Activated T-cell treated with anti-CD3 and anti-CD28 coated beads for 24 hours (primary cell): ENCODE results near the gene CHD9.
"Not testable (repeated sequence)": the region's sequence is repeated elsewhere in the genome, so short reads cannot be mapped to it uniquely, and the experiment has no call there.

ENCODE experiments used
- DNase-seq: peaks from one replicate; pipeline ENCODE4 v3.0.0-alpha.2; 2020; ENCODE audit warnings: low read depth

Gene CHD9

DNA sequence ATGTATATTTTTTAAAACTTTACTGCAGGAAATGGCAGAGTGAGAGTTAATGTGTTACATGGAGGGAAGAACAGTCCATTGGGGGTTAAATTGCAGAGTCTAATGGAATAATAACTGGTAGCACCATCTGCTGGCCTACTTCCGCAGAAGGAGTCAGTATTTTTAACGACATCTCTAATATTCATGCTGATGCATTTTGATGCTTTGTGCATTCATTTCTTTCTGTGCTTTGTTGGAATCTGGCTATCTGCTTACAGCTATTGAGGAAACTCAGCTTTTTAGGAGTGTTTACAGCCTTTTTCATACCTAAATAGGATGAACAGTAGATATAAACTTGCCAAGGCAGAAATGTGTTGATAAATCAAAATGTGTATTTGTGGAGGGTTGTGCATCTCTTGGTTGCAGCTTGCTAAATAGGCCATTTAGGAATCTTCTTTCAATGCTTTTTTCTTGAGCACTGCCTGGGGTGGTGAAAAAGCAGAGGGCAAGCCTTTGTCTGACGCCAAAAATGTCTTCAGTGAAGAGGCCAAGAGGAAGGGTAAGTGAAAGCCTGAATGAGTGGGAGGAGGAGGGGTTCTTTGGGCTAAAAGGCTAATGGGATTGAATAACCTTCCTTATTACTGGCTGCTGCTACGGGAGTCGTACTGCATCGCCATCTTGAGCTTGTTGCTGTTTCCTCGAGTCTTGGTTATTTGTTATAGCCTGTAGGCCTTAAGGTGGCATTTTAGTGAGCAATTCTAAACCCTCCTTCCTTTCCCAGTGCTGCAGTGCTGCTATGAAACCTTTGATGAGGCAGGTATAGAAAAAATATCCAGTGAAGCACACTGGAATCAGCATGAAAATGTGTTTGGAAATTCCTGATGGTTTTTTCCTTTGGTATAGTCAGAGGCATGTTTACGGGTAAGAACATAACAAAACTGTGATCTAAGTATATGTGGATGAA, 153.3 kb downstream of the CHD9 start:
- DNase-seq: no peak

DNA sequence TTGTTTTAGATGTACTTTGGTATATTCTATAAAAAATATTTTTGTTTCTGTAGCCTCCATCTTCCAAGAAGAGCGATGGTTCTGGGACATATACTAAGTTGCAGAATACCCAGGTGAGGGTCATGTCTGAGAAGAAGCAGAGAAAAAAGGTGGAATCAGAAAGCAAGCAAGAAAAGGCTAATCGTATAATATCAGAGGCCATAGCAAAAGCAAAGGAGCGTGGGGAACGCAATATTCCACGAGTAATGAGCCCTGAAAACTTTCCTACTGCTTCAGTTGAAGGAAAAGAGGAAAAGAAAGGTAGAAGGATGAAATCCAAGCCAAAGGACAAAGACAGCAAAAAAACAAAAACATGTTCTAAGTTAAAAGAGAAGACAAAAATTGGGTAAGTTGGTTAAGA, 154.6 kb downstream of the CHD9 start:
- DNase-seq: no peak

DNA sequence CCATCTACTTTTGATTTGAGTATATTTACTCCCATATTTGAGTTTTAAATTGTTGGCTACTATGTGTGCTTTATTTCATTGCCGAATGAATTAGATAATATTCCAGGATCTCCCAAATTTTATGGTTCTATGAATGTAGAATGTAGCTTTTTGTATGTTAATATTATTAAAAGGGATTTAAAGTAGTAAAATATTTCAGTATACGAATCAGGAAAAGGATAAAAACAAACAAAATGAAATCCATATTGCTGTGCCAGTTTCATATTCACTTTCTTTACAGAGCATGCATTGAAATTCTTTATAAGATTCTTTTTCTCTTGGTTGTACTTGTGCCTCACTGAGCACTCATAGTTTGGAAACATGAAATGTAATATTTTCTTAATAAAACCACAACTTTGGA, 155.1 kb downstream of the CHD9 start:
- no peak for DNase-seq

DNA sequence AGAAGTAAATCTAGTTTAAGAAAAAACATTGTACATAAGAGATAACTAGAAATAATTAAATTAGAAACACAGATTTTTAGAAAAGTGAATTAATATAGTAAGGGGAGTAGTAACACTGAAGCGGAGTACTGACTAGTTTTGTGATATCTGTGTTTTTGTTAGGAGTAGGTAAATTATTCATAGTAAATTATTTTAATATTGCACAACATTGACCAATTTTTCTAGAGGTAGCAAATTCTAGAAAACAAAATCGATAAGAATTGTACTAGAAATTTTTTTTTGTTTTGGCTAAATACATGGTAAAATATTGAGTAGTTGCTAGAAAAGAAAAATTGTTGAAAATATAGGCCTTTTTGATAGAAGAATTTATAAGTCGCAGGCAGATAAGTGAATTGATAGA, 156.5 kb downstream of the CHD9 start:
- no peak for DNase-seq

DNA sequence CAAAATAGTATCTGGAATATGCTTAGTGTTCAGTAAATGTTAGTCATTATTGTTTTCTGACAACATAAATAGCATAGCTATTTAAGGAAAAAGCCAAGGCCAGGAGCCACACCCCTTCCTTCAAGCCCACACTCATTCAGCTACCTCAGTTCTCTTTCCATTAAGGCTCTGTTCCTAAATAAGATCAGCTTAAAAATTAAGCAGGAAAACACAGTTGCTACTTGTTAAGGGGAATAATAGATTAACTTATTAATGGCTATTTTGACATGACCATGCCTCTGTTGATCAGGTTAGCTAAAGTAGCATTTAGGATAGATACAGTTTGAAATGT, 158.1 kb downstream of the CHD9 start:
- no peak for DNase-seq

DNA sequence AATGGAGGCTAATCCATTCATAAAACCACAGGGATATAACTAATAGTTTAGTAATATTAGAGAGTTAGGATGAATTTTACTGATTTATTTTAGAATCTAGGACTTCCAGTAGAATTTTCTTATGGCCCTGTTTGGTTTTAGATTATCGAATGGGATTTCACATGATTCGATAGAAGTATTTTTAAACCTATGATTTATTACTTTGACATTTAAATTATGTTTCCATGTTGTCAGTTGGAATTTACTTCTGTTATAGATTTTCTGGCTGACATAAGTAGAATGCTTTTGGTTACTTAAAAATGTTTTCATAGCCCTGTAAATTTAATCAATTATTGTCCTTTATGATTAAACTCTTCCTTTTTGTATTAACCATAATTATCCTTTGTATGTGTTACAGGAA, 158.8 kb downstream of the CHD9 start:
- DNase-seq: no peak

DNA sequence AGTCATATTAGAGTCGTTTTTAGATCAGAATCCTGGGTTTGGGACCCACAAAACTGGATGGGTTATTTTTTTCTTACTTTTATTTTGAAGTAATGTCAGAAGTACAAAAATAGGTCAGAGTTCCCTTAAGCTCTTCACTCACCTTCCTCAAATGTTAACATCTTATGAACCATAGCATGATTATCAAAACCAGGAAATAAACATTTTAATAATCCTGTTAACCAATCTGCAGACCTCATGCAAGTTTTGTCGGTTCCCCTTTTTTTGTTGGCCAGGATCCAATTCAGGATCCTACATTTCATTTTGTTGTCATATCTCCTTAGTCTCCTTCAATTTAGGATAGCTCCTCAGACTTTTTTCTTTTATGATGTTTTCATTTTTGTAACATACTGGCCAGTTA, 162.0 kb downstream of the CHD9 start:
- no peak for DNase-seq

DNA sequence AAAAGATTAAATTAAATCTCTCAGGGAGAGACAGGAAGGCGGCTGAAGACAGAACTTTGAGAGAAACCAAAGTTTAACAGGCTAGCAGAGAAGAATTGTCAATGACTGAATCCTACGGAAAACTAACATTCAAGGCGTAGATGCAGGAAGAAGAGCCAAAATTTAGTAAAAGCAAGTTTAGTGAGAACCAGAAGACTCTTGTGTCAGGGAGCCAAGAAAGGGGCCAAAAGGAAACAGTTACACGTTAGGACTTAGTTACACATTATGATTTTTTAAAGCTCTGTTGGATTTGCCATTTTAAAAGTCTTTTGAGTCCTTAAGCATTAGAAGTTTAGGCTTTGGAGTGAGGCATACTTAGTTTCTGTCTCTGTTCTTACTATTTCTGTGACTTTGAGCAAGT, 164.6 kb downstream of the CHD9 start:
- DNase-seq: no peak

DNA sequence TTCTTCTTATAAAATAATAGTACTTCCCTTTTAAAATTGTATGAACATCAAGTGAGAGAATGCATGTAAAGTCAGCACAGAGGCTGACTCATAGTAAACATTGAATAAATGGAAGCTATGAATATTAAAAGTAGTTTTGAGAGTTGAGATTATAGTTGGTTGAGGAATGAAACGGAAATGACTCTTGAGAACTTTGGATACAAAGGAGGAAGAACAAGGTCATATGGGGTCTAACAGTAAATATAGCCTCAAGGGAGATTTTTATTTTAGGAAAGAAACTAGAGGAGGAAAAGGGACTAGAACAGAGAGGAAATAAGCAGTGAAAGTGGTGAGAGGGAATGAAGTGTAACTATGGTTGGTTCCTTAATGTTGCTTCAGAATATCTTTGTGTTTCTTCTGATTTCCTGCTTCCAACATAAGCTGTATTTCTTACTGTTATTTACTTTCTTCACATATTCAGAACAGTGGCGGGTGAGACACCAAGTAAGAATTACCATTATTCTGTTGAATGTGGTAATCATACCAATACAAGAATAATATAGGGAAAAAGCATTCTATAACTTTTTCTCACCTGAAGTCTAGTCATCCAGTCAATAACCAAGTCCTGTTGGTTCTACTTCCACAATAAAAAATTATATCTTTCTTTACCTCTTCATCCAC, 165.1 kb downstream of the CHD9 start:
- DNase-seq: no peak

DNA sequence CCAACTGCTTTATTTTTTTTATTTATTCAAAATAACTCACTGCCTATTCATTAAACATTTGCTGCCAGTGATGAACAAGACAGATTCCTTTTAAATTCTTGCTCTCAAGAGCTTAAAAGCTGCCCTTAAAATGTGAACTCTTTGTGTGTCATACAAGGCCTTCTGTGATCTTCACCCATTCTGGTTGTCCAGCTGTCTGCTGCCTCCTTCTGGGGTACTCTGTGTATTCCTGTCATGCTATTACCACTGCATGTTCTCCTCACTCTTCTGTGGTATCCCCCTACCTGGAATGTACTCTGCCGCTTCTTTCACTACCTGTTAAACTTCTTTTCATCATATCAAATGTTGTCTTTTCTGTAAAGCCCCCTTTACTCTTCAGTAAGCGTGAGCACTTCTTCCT, 165.8 kb downstream of the CHD9 start:
- DNase-seq: no peak

DNA sequence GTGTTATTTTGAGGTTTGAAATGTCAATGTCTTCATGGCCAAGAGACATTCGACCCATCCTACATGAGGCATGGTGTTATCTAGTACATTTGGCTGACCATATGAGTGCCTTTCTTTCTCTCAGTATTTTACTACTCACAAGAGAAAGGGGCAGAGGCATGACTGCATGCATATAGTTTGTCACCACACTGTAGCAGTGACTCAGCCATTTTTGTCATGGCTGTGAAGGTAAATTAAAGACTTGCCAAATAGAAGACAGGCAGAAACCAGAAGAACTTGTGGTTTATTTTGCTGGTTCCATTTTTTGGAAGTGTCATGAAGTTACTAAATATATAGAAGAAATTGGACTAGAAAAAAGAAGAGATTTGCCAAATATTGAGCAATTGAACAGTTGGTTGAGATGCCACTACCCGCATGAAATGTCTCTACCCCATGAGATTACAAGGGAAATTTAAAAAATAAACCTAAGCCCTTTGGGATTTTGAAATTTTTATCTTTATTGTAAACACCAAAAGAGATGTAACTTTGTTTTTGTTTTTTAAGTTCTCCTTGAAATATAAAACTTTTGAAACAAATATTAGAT, 170.3 kb downstream of the CHD9 start:
- DNase-seq: no peak

DNA sequence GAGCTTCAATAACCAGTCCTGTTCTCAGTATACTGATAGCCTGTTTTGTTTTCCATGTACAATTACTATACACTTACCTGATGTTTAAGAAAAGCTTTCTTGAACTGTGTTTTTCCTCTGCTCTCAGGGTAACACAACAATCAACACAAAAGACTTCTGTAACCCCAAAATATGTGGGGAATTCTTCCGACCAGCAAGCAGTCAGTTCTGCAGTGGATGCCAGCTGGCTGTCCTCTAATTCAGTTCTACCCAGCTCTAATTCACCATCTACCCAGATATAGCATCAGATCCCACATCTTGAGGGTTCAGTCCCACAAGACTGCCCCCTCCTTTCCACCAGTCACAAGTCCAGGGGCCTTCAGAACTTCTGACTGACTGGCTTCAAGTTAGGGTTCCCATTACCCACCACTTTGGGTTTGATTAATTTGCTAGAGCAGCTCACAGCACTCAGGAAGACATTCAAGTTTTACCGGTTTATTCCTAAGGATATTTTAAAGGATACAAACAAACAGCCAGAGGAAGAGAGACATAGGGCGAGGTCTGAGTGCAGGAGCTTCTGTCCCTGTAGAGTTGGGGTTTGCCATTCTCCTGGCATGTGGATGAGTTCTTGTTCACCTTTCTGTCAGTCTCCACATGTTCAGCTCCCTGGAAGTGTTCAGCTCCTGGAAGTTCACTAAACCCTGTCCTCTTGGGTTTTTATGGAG, 178.2 kb downstream of the CHD9 start:
- no peak for DNase-seq

DNA sequence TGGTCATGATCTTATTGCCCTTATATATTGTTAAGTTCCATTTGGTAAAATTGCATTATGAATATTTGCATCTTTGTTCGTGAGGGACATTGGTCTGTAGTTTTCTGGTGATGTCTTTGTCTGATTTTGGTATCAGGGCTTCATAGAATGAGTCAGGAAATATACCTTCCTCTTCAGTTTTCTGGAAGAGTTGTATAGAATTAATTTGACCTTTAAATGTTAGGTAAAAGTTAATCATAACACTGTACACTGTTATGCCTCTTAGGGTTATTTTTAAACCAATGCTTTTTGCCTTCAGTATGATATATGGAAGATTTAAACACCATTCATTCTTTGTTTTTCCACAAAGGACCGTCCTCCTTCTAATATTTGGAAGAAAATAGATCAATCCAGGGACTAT, 180.0 kb downstream of the CHD9 start:
- no peak for DNase-seq

DNA sequence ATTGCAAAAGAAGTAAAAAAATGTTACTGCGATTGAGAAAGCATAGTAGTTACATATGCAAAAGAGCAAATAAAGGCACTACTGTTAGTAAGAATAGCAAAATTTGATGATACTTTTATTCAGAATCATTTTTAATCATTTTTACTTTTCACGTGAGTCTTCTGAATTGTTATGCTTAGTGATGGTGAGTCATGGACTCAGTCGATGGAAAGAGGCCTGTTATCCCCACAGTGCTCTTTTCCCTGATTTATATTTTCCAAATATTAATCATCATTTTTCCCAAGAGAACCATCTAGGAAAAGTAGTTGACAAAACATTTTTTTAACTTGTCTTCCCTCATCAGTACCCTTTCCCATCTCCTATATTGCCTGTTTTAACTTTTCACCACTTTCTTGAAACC, 181.1 kb downstream of the CHD9 start:
- no peak for DNase-seq

DNA sequence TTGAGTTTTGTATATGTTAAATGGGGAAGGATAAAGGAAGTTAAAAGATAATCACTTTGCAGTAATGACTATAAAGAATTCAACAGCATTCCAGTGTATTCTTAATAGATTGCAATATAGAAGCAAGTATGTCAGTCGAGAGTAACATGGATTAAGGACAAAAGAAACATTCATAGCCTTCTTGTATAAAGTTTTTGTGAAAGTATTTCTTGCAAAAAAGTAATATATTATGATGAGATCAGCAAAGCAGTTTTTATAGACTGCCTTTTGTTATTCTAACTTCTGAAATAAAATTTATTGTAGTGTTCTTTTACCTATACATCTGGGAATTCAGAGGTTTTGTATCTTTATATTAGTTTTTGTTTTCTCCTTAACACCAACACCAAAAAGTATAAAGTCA, 194.5 kb downstream of the CHD9 start:
- no peak for DNase-seq

DNA sequence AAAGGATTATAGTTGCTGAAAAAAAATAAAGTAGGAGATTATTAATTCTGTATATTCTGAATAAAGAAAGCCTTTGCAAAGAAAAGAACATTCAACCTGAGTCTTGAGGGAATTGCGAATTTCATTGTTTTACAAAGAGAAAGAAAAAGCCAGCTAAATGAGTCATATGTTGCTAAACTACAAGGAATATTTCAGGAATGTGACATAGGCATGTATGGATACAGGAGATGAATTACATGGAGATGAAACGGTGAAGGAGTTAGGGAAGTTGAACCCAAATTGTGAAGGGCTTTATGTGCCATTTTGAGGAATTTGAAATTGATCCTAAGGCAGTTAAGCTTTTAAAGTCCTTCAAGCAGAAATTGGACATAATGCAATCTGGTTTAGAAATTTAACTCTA, 202.2 kb downstream of the CHD9 start:
- no peak for DNase-seq

DNA sequence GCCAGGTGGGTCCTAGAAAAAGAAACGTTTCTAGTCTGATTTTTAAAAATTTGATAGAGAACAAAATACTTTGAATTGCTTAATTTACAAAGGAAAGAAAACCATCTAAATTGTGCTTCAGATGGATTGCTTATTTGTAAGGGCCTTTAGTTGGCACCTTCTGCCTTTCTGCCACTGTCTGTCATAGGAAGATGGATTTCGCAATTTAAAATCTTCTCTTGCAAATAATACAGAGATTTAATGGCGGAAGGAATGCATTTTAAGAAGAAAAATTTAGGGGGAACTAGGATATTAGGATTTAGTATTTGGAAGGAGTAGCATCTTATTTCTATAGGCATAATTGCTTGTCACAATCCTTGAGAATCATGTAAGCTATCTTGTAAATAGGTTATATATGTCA, 204.0 kb downstream of the CHD9 start:
- DNase-seq: no peak

DNA sequence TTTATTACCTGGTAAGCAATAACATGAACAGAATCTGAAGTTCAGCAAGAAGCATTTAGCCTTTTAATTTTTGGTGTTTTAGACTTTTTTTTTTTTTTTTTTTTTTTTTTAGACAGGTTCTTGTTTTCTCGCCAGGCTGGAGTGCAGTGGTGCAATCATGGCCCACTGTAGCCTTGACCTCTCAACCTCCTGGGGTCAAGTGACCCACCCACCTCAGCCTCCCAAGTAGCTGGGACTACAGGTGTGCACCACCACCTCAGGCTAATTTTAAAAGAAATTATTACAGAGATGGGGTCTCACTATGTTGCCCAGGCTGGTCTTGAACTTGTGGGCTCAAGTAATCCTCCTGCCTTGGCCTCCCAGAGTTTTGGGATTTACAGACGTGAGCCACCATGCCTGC, 206.5 kb downstream of the CHD9 start:
- no peak for DNase-seq

DNA sequence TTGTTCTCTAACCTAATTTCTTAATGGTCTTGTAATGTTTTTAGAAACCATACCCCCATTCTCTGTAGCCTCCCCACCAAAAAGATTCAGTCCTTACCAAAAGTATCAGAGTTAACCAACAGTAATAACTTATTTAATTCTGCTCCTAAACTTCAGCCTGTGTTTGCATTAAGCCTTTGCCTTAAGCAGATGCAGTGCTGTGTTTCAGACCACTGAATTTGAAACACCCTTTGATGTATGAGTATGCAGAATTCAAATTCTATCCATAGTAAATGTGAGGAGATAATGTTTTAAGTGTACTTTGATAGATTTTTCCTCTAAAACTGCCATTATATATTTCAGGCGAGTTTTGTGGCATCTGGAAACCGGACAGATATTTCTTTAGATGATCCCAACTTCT, 207.9 kb downstream of the CHD9 start:
- no peak for DNase-seq

DNA sequence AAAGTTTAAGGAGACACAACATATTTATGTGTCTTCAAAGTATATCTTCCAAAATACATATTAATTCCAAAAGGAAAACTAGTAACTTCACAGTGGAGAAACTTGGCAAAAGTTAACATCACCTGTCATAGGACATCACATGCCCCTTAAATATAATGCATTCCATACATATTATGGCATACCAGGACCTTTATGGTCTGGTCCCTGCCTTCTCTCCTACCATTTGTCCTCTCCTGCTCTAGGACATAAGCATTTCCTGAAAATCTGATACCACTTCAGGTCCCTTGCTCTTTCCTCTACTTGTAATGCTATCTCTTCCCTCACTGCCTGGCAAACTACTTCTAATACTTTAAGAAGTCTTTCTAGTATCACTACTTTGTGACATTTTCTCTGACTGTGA, 211.4 kb downstream of the CHD9 start:
- no peak for DNase-seq

DNA sequence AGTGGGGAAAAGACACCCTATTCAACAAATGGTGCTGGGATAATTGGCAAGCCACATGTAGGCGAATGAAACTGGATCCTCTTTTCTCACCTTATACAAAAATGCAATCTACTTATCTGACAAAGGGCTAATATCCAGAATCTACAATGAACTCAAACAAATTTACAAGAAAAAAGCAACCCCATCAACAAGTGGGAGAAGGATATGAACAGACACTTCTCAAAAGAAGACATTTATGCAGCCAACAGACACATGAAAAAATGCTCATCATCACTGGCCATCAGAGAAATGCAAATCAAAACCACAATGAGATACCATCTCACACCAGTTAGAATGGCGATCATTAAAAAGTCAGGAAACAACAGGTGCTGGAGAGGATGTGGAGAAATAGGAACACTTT, 223.7 kb downstream of the CHD9 start:
- DNase-seq: not testable (repeated sequence)

DNA sequence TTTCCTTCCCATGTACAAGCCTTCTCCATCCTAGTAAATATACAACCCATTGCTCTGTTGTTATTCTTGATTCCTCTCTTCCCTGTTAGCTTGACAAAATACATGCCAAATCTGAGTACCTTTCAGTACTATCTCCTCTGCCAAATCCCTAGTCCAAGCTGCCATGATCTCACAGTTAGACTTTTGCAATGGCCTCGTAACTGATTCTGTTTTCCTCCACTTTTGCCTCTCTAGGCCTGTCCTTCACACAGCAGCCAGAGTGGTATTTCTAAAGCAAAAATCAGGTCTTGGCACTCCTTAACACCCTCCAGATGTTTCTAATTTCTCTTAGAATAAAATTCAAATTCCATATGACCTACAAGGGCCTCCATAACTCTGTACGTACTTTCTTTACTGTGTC, 226.5 kb downstream of the CHD9 start:
- DNase-seq: no peak

DNA sequence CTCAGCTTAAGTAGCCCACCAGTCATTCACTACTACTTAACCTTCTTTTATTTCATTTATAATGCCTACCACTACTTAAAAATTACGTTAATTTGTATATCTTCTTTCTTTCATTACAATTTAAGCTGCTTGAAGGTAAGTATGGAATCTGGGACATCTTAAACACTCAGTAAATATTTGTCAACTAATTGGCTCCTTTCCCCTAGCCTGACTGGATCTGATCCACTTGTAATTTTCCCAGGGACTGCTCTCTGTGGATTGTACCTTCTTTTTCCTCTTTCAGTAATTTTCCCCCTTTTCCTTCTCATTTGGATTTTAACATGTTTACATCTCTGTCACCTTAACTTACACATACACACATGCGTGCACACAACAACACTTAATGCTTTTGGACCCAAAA, 227.1 kb downstream of the CHD9 start:
- no peak for DNase-seq
